Heart left ventricle (tissue), 16 donors: ENCODE measurements around the gene NDOR1. TPM values are rescaled to one million over a fixed set of nuclear protein-coding genes. Genes with fewer than 3 reads are reported as not detected.

Experiments used
- ATAC-seq, 4 donors: fragments of 200-7000 bp; cut with Tn5 transposase; one replicate each; pipeline ENCODE4 v1.9.1; 2020 to 2022; ENCODE audit warnings: moderate library complexity in 4 of 4, mild to moderate bottlenecking in 3 of 4, moderate number of reproducible peaks in 1 of 4
- DNase-seq, 5 donors: peaks; one replicate each; pipeline ENCODE4 v3.0.0-alpha.2; 2020
- H3K27ac ChIP-seq, 12 donors: fragments of 200-600 bp; sonication (generic) in 4 of 12; one replicate each; pipeline versions ENCODE4 v1.5.0 to v1.8.0; 2016 to 2022; ENCODE audit warnings: mild to moderate bottlenecking in 2 of 12
- H3K27me3 ChIP-seq, 9 donors: fragments of 200-600 bp; sonication (generic) in 2 of 9; one replicate each; pipeline versions ENCODE4 v1.5.1 to v1.8.0; 2016 to 2022; ENCODE audit warnings: mild to moderate bottlenecking in 3 of 9
- H3K36me3 ChIP-seq, 9 donors: fragments of 200-600 bp; sonication (generic) in 2 of 9; one replicate each; pipeline versions ENCODE4 v1.5.0 to v1.8.0; 2018 to 2022; ENCODE audit warnings: mild to moderate bottlenecking in 2 of 9
- H3K4me1 ChIP-seq, 12 donors: fragments of 200-600 bp; sonication (generic) in 4 of 12; one replicate each; pipeline versions ENCODE4 v1.5.0 to v1.8.0; 2016 to 2022; ENCODE audit warnings: mild to moderate bottlenecking in 3 of 12
- H3K4me3 ChIP-seq, 12 donors: fragments of 200-600 bp; sonication (generic) in 4 of 12; one replicate each; pipeline versions ENCODE4 v1.5.0 to v1.8.0; 2017 to 2022; ENCODE audit warnings: mild to moderate bottlenecking in 9 of 12, moderate library complexity in 4 of 12
- H3K9me3 ChIP-seq, 12 donors: fragments of 200-600 bp; sonication (generic) in 4 of 12; one replicate each; pipeline versions ENCODE4 v1.5.0 to v1.8.0; 2016 to 2022; ENCODE audit warnings: mild to moderate bottlenecking in 1 of 12
- POLR2A ChIP-seq, 2 donors: fragments of 450-650 bp; IDR thresholded peaks; one replicate each; pipeline ENCODE4 v1.6.1; 2017; ENCODE audit warnings: antibody characterized with exemption in 2 of 2, mild to moderate bottlenecking in 2 of 2, moderate library complexity in 2 of 2
- WGBS, 4 donors: extraction: QIAGEN DNeasy Blood & Tissue Kit in 2 of 4; methylation state at CpG; one replicate each; pipeline versions ENCODE4 v1.1.5 to v1.1.7; 2013 to 2018; 5-methylcytosine and 5-hydroxymethylcytosine counted together
- intact Hi-C, 10 donors: fragments of 100-400 bp; cut with DNase I; formaldehyde crosslinking; loops; one replicate each; pipeline versions ENCODE4 v1.11.1 to v1.14.2; 2022
- polyA plus RNA-seq, 2 donors: library from polyadenylated mRNA; stranded (reverse); fragments of 200-250 nt; gene quantifications; one replicate each; pipeline ENCODE4 v1.2.3, GENCODE V29; 2013
- total RNA-seq, 9 donors: library from RNA; depleted of rRNA in 2 of 9; stranded (reverse); fragments of >200 nt in 2 of 9; fragmentation: NEBNext Ultra II Directional in 3 of 9; extraction: Animal tissue kit (Norgen Biotek cat#: 25700) in 3 of 9; gene quantifications; one replicate each; pipeline versions ENCODE4 v1.1.0 to v1.2.4, GENCODE V29; 2016 to 2023
- TF ChIP-seq, protein P1 (sequence below), 12 donors: fragments of 200-600 bp; sonication (generic) in 4 of 12; IDR thresholded peaks; one replicate each; pipeline versions ENCODE4 v1.5.0 to v1.8.0; 2018 to 2022; ENCODE audit warnings: antibody characterized with exemption in 12 of 12, mild to moderate bottlenecking in 5 of 12
- donor health status: ischemic (EF 13 %, LVEDD 7.1; RV severe dilation, severe dysfunction).
- donor health status: healthy with polysubstance abuse.
- donor health status: DM: no; HTN: yes; CAD: no.
- donor health status: DM: no; HTN: no; CAD: no.
- donor health status: ischemic (EF 25% LVEDD 6.9; RV normal size, moderate dysfunction).
- donor health status: ischemic (EF 25% LVEDD 5.7; RV mildly dilated, moderate dysfunction).
- donor health status: healthy.
- donor health status: DM: yes; HTN: yes; CAD: no.
- donor health status: ischemic (EF 35%, LVEDD 5.7; RV mildly dilated, moderate dysfunction).
- donor health status: nonischemic (EF 11% LVEDD 7.7; RV severe dilation, severe dysfunction).
- donor health status: DM: yes; HTN: yes; CAD: no.
- donor health status: PGD.
- donor health status: ischemic (EF 29% LVEDD 5.4; RV normal size, mild dysfunction).
- donor health status: nonischemic (EF 23%, LVEDD 6.1; RV moderate dilation, normal function).

Gene NDOR1
- total and polyA plus RNA-seq, 11 donors = 4.5 to 9.6 (median 6.2) TPM

DNA sequence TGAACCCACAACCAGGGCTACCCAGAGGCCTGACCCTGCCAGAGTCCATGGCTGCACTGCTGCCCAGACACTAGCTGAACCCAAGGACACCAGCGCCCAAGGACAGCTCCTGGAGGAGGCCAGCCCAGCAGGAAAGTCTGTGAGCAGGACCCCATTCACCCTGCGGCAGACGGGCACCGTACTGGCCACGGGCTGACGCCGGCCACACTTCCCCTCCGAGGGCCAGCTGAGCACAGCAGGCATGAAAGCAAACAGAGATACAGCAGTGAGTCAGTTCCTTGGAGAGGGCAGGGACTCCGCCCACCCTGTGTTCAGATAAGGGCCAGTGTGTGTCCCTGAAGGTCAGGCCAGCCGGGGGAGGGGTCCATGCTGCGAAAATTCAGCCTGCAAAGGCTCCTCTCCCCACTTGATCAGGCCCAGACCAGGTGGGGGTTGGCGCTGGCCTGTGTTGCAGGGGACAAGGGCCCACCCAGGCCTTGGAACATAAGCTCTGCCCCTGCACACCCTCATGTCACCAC lies 13.3 kb downstream of the NDOR1 start:
- intact Hi-C loops = no loop called here
- no peak for TF ChIP-seq POLR2A (IDR thresholded peaks at IDR 0.05)
- TF ChIP-seq, protein P1, sequence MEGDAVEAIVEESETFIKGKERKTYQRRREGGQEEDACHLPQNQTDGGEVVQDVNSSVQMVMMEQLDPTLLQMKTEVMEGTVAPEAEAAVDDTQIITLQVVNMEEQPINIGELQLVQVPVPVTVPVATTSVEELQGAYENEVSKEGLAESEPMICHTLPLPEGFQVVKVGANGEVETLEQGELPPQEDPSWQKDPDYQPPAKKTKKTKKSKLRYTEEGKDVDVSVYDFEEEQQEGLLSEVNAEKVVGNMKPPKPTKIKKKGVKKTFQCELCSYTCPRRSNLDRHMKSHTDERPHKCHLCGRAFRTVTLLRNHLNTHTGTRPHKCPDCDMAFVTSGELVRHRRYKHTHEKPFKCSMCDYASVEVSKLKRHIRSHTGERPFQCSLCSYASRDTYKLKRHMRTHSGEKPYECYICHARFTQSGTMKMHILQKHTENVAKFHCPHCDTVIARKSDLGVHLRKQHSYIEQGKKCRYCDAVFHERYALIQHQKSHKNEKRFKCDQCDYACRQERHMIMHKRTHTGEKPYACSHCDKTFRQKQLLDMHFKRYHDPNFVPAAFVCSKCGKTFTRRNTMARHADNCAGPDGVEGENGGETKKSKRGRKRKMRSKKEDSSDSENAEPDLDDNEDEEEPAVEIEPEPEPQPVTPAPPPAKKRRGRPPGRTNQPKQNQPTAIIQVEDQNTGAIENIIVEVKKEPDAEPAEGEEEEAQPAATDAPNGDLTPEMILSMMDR (IDR thresholded peaks at IDR 0.05) = no peak
- H3K9me3 ChIP-seq = no peaks in the 10 kb centered on the region
- WGBS, 4 donors = 20 to 41% (median 32%) methylated on average over 10 to 12 of the region's 12 CpGs
- ATAC-seq = peak in 3 of 4 donors; percentile 14 to 41 (median 28)
- H3K4me3 ChIP-seq = no peak overlapping the region
- H3K27me3 ChIP-seq = peaks cover 0 to 4% (median 0%) of the 10 kb centered on the region in 9 donors
- peaks cover 0 to 19% (median 0%) of the 10 kb centered on the region in 9 donors for H3K36me3 ChIP-seq
- H3K27ac ChIP-seq = peak overlapping the region in 10 of 12 donors; percentile 40 to 82 (median 70)
- H3K4me1 ChIP-seq = peaks cover 2 to 48% (median 34%) of the 10 kb centered on the region in 12 donors
- peak in 2 of 5 donors; percentile 70 to 74 for DNase-seq

DNA sequence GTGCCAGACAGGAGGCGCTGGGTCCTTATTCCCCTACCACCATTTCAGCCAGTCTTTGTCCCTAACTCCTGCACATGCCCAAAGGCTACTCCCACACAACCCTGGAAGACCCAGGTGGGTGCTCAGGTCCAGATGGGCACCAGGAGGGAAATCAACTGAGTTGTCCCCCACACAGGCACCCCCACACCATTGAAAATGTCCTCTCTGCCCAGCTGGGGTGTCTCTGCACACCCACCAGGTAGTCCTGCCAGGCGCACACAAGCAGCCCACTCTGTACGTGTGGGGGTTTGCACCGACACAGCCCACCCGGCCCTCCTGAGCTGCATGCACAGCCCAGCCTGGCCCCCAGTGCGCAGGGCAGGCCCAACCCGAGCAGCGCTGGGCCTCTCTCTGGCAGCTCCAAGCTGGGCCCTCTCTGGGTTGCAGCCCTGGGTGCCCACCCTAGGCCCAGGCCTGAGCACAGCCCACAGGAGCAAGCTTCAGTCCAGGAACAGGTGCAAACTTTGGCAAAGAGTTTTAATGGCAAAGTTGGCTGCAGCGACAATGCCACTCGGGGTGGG lies 14.3 kb downstream of the NDOR1 start:
- DNase-seq = no peak
- H3K4me1 ChIP-seq = peaks cover 2 to 55% (median 38%) of the 10 kb centered on the region in 12 donors
- intact Hi-C loops = loop anchor here in 3 of 10 donors (5.0 to 10.0 kb wide), 2 partner anchors 33 to 435 kb away; partner anchors contain the start of genes ANAPC2 (in 2 of the 3) and SSNA1 (in 2 of the 3)

DNA sequence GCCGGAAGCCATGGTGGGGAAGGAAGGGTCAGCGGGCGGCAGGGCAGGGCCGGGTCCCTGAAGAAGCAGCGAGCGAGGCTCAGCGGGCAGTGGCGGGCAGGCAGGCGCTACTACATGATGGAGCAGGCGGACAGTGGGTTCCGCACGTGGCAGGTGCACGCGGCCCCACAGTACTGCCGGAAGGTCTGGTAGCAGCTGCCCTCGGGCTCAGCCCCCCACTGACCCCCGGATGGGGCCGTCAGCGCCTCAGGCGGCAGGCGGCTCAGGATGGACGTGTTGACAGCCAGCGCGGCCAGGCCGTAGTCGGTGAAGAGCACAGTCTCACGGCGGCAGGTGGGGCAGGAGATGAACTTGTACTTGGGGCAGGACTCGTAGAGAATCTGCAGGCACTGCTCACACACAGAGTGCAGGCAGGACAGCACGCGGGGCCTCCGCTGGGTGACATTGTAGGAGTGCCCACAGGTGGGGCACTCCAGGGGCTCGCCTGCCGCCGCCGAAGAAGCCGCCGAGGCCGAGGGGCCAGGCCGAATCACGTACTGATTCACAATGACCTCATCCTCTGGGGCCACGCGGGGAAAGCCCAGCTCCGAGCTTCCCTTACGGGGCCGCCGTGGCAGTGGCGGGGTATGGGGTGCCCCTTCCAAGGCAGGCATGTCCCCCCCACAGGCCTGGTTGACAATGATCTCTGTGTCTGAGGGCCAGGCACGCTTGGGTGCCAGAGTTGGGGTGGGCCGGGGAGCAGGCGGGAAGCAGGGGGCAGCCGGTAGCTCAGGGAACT lies 15.0 kb downstream of the NDOR1 start:
- H3K9me3 ChIP-seq = no peaks in the 10 kb centered on the region
- no peak for TF ChIP-seq POLR2A (IDR thresholded peaks at IDR 0.05)
- TF ChIP-seq, protein P1 (IDR thresholded peaks at IDR 0.05) = no peak
- peaks cover 0 to 8% (median 0%) of the 10 kb centered on the region in 9 donors for H3K36me3 ChIP-seq
- H3K4me1 ChIP-seq = peaks cover 2 to 55% (median 38%) of the 10 kb centered on the region in 12 donors
- intact Hi-C loops = loop anchor here in 3 of 10 donors (5.0 to 10.0 kb wide), 2 partner anchors 33 to 436 kb away; partner anchors contain the start of genes ANAPC2 (in 2 of the 3) and SSNA1 (in 2 of the 3)
- no peak overlapping the region for H3K4me3 ChIP-seq
- H3K27ac ChIP-seq = peak overlapping the region in 2 of 12 donors; percentile 43 to 85
- no peak for ATAC-seq
- DNase-seq = no peak
- WGBS, 4 donors = 66 to 81% (median 77%) methylated on average over 21 to 52 of the region's 52 CpGs
- peaks cover 0 to 4% (median 0%) of the 10 kb centered on the region in 9 donors for H3K27me3 ChIP-seq

More for the DNA sequence above, 14.3 kb downstream of the NDOR1 start:
- H3K27me3 ChIP-seq = peaks cover 0 to 4% (median 0%) of the 10 kb centered on the region in 9 donors
- WGBS, 4 donors = 88 to 94% (median 92%) methylated on average over 10 of the region's 10 CpGs
- H3K27ac ChIP-seq = peak overlapping the region in 1 of 12 donors; percentile 77
- ATAC-seq = no peak
- no peak overlapping the region for H3K4me3 ChIP-seq
- no peak for TF ChIP-seq POLR2A (IDR thresholded peaks at IDR 0.05)
- TF ChIP-seq, protein P1 (IDR thresholded peaks at IDR 0.05) = no peak
- no peaks in the 10 kb centered on the region for H3K9me3 ChIP-seq
- peaks cover 0 to 15% (median 0%) of the 10 kb centered on the region in 9 donors for H3K36me3 ChIP-seq
